Sigmoid colon (tissue), 4 donors: Measurements from ENCODE around the gene RABGAP1.

Experiments
- EP300 ChIP-seq, 4 donors: sonication (generic); formaldehyde crosslinking; IDR thresholded peaks; one replicate each; pipeline ENCODE4 v1.6.1; 2017; ENCODE audit warnings: antibody characterized with exemption in 4 of 4
- POLR2A ChIP-seq, 2 donors: fragments of 450-650 bp; IDR thresholded peaks; one replicate each; pipeline ENCODE4 v1.6.1; 2016; ENCODE audit warnings: antibody characterized with exemption in 2 of 2, mild to moderate bottlenecking in 2 of 2, moderate library complexity in 2 of 2
- POLR2AphosphoS5 ChIP-seq, 4 donors: sonication (generic); formaldehyde crosslinking; IDR thresholded peaks; one replicate each; pipeline ENCODE4 v1.6.1; 2017; ENCODE audit warnings: antibody characterized with exemption in 4 of 4
- TF ChIP-seq, protein P1 (sequence below), 4 experiments: fragments of 450-650 bp in 3 of 4; fragments of 200-600 bp in 1 of 4; IDR thresholded peaks; one replicate each; pipeline ENCODE4 v1.5.1; 2016 to 2019; ENCODE audit warnings: antibody characterized with exemption in 4 of 4, mild to moderate bottlenecking in 3 of 4, moderate library complexity in 2 of 4

DNA sequence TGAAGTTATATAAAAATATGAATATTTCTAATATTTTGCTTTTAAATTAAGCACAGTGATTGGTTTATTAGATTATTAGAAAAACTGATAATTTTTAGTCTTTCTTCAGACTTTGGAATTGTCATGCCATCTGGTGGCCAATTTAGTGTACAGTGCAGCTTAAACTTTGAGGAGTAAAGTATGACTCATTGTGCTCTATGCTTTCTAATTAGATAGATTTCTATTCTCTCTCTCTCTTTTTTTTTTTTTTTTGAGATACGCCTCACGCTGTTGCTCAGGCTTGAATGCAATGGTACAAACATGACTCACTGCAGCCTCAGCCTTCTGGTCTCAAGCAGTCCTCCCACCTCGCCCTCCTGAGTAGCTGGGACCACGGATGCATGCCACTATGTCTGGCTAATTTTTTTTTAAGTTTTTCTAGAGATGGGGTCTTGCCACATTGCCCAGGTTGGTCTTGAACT, 50.6 kb downstream of the RABGAP1 start:
- TF ChIP-seq, protein P1, sequence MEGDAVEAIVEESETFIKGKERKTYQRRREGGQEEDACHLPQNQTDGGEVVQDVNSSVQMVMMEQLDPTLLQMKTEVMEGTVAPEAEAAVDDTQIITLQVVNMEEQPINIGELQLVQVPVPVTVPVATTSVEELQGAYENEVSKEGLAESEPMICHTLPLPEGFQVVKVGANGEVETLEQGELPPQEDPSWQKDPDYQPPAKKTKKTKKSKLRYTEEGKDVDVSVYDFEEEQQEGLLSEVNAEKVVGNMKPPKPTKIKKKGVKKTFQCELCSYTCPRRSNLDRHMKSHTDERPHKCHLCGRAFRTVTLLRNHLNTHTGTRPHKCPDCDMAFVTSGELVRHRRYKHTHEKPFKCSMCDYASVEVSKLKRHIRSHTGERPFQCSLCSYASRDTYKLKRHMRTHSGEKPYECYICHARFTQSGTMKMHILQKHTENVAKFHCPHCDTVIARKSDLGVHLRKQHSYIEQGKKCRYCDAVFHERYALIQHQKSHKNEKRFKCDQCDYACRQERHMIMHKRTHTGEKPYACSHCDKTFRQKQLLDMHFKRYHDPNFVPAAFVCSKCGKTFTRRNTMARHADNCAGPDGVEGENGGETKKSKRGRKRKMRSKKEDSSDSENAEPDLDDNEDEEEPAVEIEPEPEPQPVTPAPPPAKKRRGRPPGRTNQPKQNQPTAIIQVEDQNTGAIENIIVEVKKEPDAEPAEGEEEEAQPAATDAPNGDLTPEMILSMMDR (IDR thresholded peaks at IDR 0.05): peak; percentile 21 to 67 (median 56)
- TF ChIP-seq POLR2A (IDR thresholded peaks at IDR 0.05) (no peak), EP300 (IDR thresholded peaks at IDR 0.05) (no peak), POLR2AphosphoS5 (IDR thresholded peaks at IDR 0.05) (no peak)
